HepG2 (cell line): ENCODE measurements around the gene IFI30. TPM values are rescaled to one million over a fixed set of nuclear protein-coding genes. Genes with fewer than 3 reads are reported as not detected.
A peak's percentile ranks its signal among the peaks of the same experiment; 100 is the strongest.

ENCODE experiments used
- ATAC-seq: fragments of 200-7000 bp; cut with Tn5 transposase; 3 replicates; pipeline ENCODE4 v1.9.1; 2020; ENCODE audit warnings: mild to moderate bottlenecking, moderate library complexity
- BruUV-seq: library from RNA; stranded (reverse); fragments of 400-500 nt; replicated peaks from 2 replicates; lab custom pipeline; 2021; lab: Mats Ljungman, UMichigan
- CTCF ChIA-PET: fragments of 300-600 bp; formaldehyde crosslinking; extraction: SDS; loops from one replicate; lab custom pipeline; 2021; ENCODE audit warnings: low total read pairs, inconsistent platforms, low intra/inter-chr PET ratio; lab: Yijun Ruan, JAX
- POLR2A ChIA-PET: fragments of 350-600 bp; sonication (Branson Sonifier 250); formaldehyde crosslinking; loops from one replicate; lab custom pipeline; 2020; ENCODE audit warnings: antibody characterized with exemption, inconsistent platforms; lab: Yijun Ruan, JAX
- DNase-seq: peaks from one replicate; pipeline ENCODE4 v3.0.0-alpha.2; 2015; ENCODE audit warnings: low spot score
- FAIRE-seq: peaks from 3 replicates; lab custom pipeline; 2011; peaks lifted over from hg19 to GRCh38; lab: Jason Lieb, UNC
- H2AFZ ChIP-seq: one replicate; pipeline ENCODE4 v1.6.1; 2011; ENCODE audit warnings: low read length, inconsistent platforms
- H3K27ac ChIP-seq: fragments of 300-600 bp; 3 replicates; pipeline ENCODE4 v1.8.0; 2011; ENCODE audit warnings: mixed run types, mild to moderate bottlenecking, mixed read lengths, low read length, inconsistent platforms; ENCODE audit not compliant: insufficient read depth; ENCODE audit errors: extremely low read length
- H3K27me3 ChIP-seq, 2 experiments: fragments of 200-600 bp in 1 of 2; 2 replicates in 1 of 2; 3 replicates in 1 of 2; pipeline versions ENCODE4 v1.6.0 to v1.8.0; 2011; ENCODE audit warnings: low read length in 2 of 2, mild to moderate bottlenecking in 2 of 2, moderate library complexity in 2 of 2, inconsistent platforms in 1 of 2; ENCODE audit not compliant: insufficient read depth in 2 of 2, control insufficient read depth in 1 of 2
- H3K36me3 ChIP-seq, 2 experiments: fragments of 200-600 bp in 1 of 2; replicated peaks in 1 of 2; 2 replicates in 1 of 2; 3 replicates in 1 of 2; pipeline versions ENCODE4 v1.5.1 to v1.8.0; 2011; ENCODE audit warnings: low read length in 2 of 2, inconsistent platforms in 1 of 2; ENCODE audit not compliant: insufficient read depth in 2 of 2, control insufficient read depth in 1 of 2
- H3K4me1 ChIP-seq: 2 replicates; pipeline ENCODE4 v1.5.1; 2012; ENCODE audit warnings: low read length, inconsistent platforms; ENCODE audit not compliant: insufficient read depth
- H3K4me2 ChIP-seq: 2 replicates; pipeline ENCODE4 v1.6.0; 2011; ENCODE audit warnings: low read depth, low read length, inconsistent platforms
- H3K4me3 ChIP-seq, 3 experiments: fragments of 200-600 bp in 1 of 3; sonication (generic), shearing (Covaris generic) in 1 of 3; replicated peaks in 1 of 3; 2 replicates each; pipeline ENCODE4 v1.5.1; 2011 to 2016; ENCODE audit warnings: low read length in 3 of 3, inconsistent platforms in 2 of 3, low read depth in 2 of 3, mild to moderate bottlenecking in 2 of 3, control low read depth in 1 of 3, mixed read lengths in 1 of 3; ENCODE audit not compliant: insufficient read depth in 1 of 3
- H3K79me2 ChIP-seq: one replicate; pipeline ENCODE4 v1.6.1; 2011; ENCODE audit warnings: low read length, inconsistent platforms; ENCODE audit not compliant: insufficient read depth
- H3K9ac ChIP-seq: 2 replicates; pipeline ENCODE4 v1.6.0; 2011; ENCODE audit warnings: mild to moderate bottlenecking, low read depth, low read length, inconsistent platforms; ENCODE audit not compliant: insufficient read depth
- H3K9me3 ChIP-seq: 2 replicates; pipeline ENCODE4 v1.5.1; 2012; ENCODE audit warnings: mild to moderate bottlenecking, low read length
- H4K20me1 ChIP-seq: 2 replicates; pipeline ENCODE4 v1.6.0; 2011; ENCODE audit warnings: inconsistent platforms, mild to moderate bottlenecking, low read length, moderate library complexity; ENCODE audit not compliant: insufficient read depth
- AGO2 ChIP-seq: fragments of 200-400 bp; formaldehyde crosslinking; optimal IDR thresholded peaks from 2 replicates; pipeline ENCODE3; 2017; ENCODE audit warnings: mild to moderate bottlenecking, low read depth, low read length, moderate library complexity
- BHLHE40 ChIP-seq: IDR thresholded peaks from 2 replicates; pipeline ENCODE4 v1.6.1; 2011; ENCODE audit warnings: low read length, improper control_type of control experiment
- DR1 ChIP-seq: sonication (generic); formaldehyde crosslinking; IDR thresholded peaks from 2 replicates; pipeline ENCODE4 v1.8.0; 2021; ENCODE audit warnings: mild to moderate bottlenecking, missing genetic modification reagents, inconsistent platforms
- THYN1 ChIP-seq: sonication (generic); formaldehyde crosslinking; IDR thresholded peaks from 2 replicates; pipeline ENCODE4 v1.8.1; 2023; ENCODE audit warnings: low read depth, mild to moderate bottlenecking, moderate library complexity, missing genetic modification reagents, borderline replicate concordance
- ZKSCAN8 ChIP-seq: IDR thresholded peaks from 2 replicates; pipeline ENCODE4 v1.6.1; 2016; ENCODE audit warnings: borderline replicate concordance, missing genetic modification reagents, missing compliant biosample characterization
- ZNF710 ChIP-seq: sonication (generic); formaldehyde crosslinking; IDR thresholded peaks from 2 replicates; pipeline ENCODE4 v1.5.0; 2020; ENCODE audit warnings: mild to moderate bottlenecking, missing genetic modification reagents, borderline replicate concordance
- ZNF770 ChIP-seq: sonication (generic); formaldehyde crosslinking; IDR thresholded peaks from 2 replicates; pipeline ENCODE4 v1.5.0; 2020; ENCODE audit warnings: mild to moderate bottlenecking, missing genetic modification reagents
- WGBS: methylation state at CpG from one replicate; pipeline ENCODE4 v1.1.6; 2017; ENCODE audit warnings: low lambda C conversion rate; 5-methylcytosine and 5-hydroxymethylcytosine counted together
- in situ Hi-C: cut with HindIII; loops from 2 replicates; pipeline ENCODE4 v1.10.0; 2017; ENCODE audit warnings: low pct_unique_long_range_greater_than_20kb; ENCODE audit not compliant: extremely low pct_ligation_motif_present
- intact Hi-C: fragments of 100-400 bp; cut with micrococcal nuclease; formaldehyde crosslinking; loops from one replicate; pipeline ENCODE4 v1.10.0; 2022; ENCODE audit not compliant: unreplicated experiment
- polyA plus RNA-seq, 8 experiments: library from polyadenylated mRNA; depleted of rRNA in 3 of 8; stranded (reverse) in 7 of 8; unstranded in 1 of 8; fragments of >200 nt; fragmentation: Illumina TruSeq in 4 of 8; extraction: Trizol in 4 of 8; gene quantifications; 2 replicates each; pipeline versions ENCODE4 v1.2.1 to v1.2.3, GENCODE V29; 2011 to 2016; ENCODE audit warnings: low read depth in 4 of 8, missing spikeins in 1 of 8, mixed read lengths in 1 of 8; ENCODE audit not compliant: insufficient read depth in 1 of 8
- total RNA-seq, 5 experiments: library from RNA; depleted of rRNA; stranded (reverse); fragments of >200 nt; fragmentation: Illumina TruSeq; extraction: Trizol; gene quantifications; 2 replicates each; pipeline ENCODE4 v1.2.3, GENCODE V29; 2016; ENCODE audit warnings: low read depth in 1 of 5

IFI30 gene
- total and polyA plus RNA-seq, 2 of the 13 experiments (the other 11 are each of a cell fraction or from before 2014, with no cell fraction given) = 25.0 to 79.4 TPM

GRCh38 chr19:18173572-18174288, at the start of gene IFI30 (continued):
- TF ChIP-seq DR1 (CRISPR knock-in tag) (peak; percentile 83), THYN1 (CRISPR knock-in tag) (0 out of 2 replicates have a peak, but pooled peaks have one; percentile 3), BHLHE40 (peak; percentile 92)
- TF ChIP-seq, all 625 proteins: peak for 185

GRCh38 chr19:18123819-18124218, 49.8 kb upstream of the IFI30 start:
- no peaks in the 10 kb centered on the region for H4K20me1 ChIP-seq
- intact Hi-C loops (no loop called here), in situ Hi-C loops (no loop called here)
- H3K9ac ChIP-seq = no peak overlapping the region
- H3K4me3 ChIP-seq = no peak overlapping the region
- peaks cover 8% of the 10 kb centered on the region for H3K79me2 ChIP-seq
- H3K9me3 ChIP-seq = no peaks in the 10 kb centered on the region
- DNase-seq = no peak
- no peak for ATAC-seq
- H3K4me1 ChIP-seq = peaks cover 10% of the 10 kb centered on the region
- H2AFZ ChIP-seq = no peak overlapping the region
- H3K4me2 ChIP-seq = no peak overlapping the region
- no peaks in the 10 kb centered on the region for H3K27me3 ChIP-seq
- BruUV-seq = no TSS peak
- ChIA-PET POLR2A (no interaction called here), CTCF (no interaction called here)
- no peak overlapping the region for H3K27ac ChIP-seq
- WGBS = 94% methylated on average over 26 of the region's 26 CpGs
- TF ChIP-seq ZKSCAN8 = no peak
- peak; percentile 24 for TF ChIP-seq AGO2
- no peak for FAIRE-seq
- H3K36me3 ChIP-seq = peaks cover 15 to 51% of the 10 kb centered on the region in 2 experiments

- H3K27me3 ChIP-seq = no peaks in the 10 kb centered on the region
- intact Hi-C loops = no loop called here
Observed at GRCh38 chr19:18126097-18126496, 47.5 kb upstream of the IFI30 start.

More at GRCh38 chr19:18126097-18126496, 47.5 kb upstream of the IFI30 start:
- ChIA-PET CTCF (no interaction called here), POLR2A (no interaction called here)
- Histone ChIP-seq H3K9me3 (no peaks in the 10 kb centered on the region), H3K4me2 (no peak overlapping the region), H3K9ac (no peak overlapping the region), H3K4me1 (no peaks in the 10 kb centered on the region), H3K4me3 (no peak overlapping the region)
- in situ Hi-C loops = no loop called here
- TF ChIP-seq ZNF770 = 0 out of 2 replicates have a peak, but pooled peaks have one; percentile 20
- TF ChIP-seq ZNF710 (CRISPR knock-in tag) = no peak
- TF ChIP-seq, all 625 proteins: peak for 1
- WGBS = 93% methylated on average over 2 of the region's 2 CpGs
- H4K20me1 ChIP-seq = no peaks in the 10 kb centered on the region
- H3K79me2 ChIP-seq = no peaks in the 10 kb centered on the region
- H3K27ac ChIP-seq = no peak overlapping the region
- BruUV-seq = no TSS peak
- DNase-seq (no peak), FAIRE-seq (no peak), ATAC-seq (no peak)
- H3K36me3 ChIP-seq = peaks cover 19 to 64% of the 10 kb centered on the region in 2 experiments
- H2AFZ ChIP-seq = no peak overlapping the region
